Fibroblast of lung (primary cell): ENCODE data around the gene AGAP1.

Source experiments
- CTCF ChIP-seq, 2 donors: IDR thresholded peaks in 1 of 2; conservative IDR thresholded peaks in 1 of 2; 1 replicate in 1 of 2; 2 replicates in 1 of 2; pipeline ENCODE4 v1.5.1; 2011 to 2012; ENCODE audit warnings: low read length in 2 of 2, control low read depth in 1 of 2, inconsistent platforms in 1 of 2, low read depth in 1 of 2, mild to moderate bottlenecking in 1 of 2
- EZH2 ChIP-seq: IDR thresholded peaks from 2 replicates; pipeline ENCODE4 v1.5.1; 2012; ENCODE audit warnings: low read length, control low read depth, mild to moderate bottlenecking; ENCODE audit errors: missing control alignments

- no peak for TF ChIP-seq CTCF (conservative IDR thresholded peaks at IDR 0.05 in 1 of 2, IDR thresholded peaks at IDR 0.05 in 1 of 2; ENCODE audit: low read depth in 1 of 2, low read length in 2 of 2)
- no peak for TF ChIP-seq EZH2
These were observed 567.7 kb downstream of the AGAP1 start for GRCh38 chr2:236061497-236061896.
